ENCODE measurements around the gene MROH9. TPM values are rescaled to one million over a fixed set of nuclear protein-coding genes. Genes with fewer than 3 reads are reported as not detected.
A peak's percentile ranks its signal among the peaks of the same experiment; 100 is the strongest.

MROH9 gene
- total and polyA plus RNA-seq, 2 experiments from 2014 or later, result 0.16 TPM; not detected in 1

DNA sequence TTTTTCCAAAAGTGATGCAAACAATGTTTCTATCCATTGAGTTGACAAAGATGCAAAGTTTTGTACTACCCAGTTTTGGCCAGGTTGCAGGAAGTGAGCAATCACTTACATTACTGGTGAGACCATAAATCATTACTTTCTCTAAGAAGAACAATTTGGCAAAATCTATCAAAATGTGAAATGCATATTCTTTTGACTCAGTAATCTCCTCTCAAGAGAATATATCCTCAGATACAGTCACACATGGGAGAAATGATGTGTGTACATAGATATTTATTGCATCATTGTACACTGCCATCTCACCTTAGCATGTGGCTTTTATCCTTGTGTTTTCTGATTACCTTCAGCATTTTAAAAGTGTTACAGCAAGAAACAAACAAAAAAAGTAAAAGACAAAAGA lies 103.0 kb downstream of the MROH9 start:
- no peaks in the 10 kb centered on the region for H3K27me3 ChIP-seq (replicated peaks; ENCODE audit: insufficient read depth)
- no peak for DNase-seq
- TF ChIP-seq EZH2 (IDR thresholded peaks at IDR 0.05; ENCODE audit: insufficient read depth, poor library complexity, severe bottlenecking) (no peak), EZH2phosphoT487 (IDR thresholded peaks at IDR 0.05; ENCODE audit: insufficient read depth, low read depth) (no peak)
- H3K9me2 ChIP-seq (ENCODE audit: insufficient read depth), result no peaks in the 10 kb centered on the region
- no peaks in the 10 kb centered on the region for H3K36me3 ChIP-seq (ENCODE audit: low read depth)
- in situ Hi-C loops (cut with MboI), result no loop called here
- no peaks in the 10 kb centered on the region for H4K20me1 ChIP-seq (ENCODE audit: insufficient read depth)
- no peaks in the 10 kb centered on the region for H3F3A ChIP-seq (ENCODE audit: insufficient read depth)
- H3K4me2 ChIP-seq (ENCODE audit: unreplicated experiment), result no peak overlapping the region
- no peaks in the 10 kb centered on the region for H3K9me3 ChIP-seq (ENCODE audit: low read depth)
- no peak overlapping the region for H3K4me3 ChIP-seq
- no peaks in the 10 kb centered on the region for H3K4me1 ChIP-seq (ENCODE audit: insufficient read depth)
- H2AFZ ChIP-seq, result no peak overlapping the region
- H3K27ac ChIP-seq, result no peak overlapping the region
- no peak overlapping the region for H3K9ac ChIP-seq
- no peaks in the 10 kb centered on the region for H3K79me2 ChIP-seq (ENCODE audit: insufficient read depth)

DNA sequence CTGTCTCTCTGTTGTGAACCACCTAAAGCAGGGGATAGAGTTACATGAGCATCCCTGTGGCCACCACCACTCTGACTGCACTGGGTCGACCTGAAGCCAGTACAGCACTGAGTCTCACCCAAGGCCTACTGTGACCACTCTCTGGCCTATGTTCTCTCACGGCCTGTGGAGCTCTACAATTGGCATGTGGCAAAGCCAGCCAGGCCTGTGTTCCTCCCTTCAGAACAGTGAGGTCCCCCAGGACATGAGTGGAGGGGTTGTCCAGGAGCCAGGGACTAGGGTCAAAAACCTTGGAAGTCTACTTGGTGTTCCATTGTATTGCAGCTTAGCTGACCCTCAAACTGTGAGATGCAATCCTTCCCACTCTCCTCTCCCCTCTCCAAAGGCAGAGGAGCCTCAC lies 112.7 kb downstream of the MROH9 start:
- 29 to 35% methylated on average over 2 of the region's 2 CpGs for WGBS, 2 experiments (ENCODE audit: low coverage in 1 of 2, low lambda C conversion rate in 2 of 2, missing lambda C conversion rate in 2 of 2)
- no peak for DNase-seq

DNA sequence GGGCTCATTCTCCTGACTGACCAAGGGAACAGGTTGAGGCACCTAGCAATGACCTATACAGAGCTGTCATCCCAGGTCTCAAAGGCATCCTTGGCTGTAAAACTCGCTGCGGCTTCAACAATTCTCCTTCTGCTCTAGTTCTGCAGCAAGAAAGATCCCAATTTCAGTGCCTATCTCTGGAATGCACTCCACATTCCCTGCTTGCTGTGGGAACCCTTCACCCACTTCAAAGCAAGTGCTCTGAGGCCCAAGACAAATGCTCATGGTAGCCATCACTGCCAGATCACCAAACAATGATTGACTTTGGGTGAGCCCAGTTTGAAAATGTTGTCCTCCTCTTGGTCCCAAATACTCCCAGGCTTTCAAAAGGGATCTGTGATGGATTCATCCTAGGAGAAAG lies 117.6 kb downstream of the MROH9 start:
- Histone ChIP-seq H3K79me2 (ENCODE audit: insufficient read depth) (no peaks in the 10 kb centered on the region), H3K9me3 (ENCODE audit: low read depth) (no peaks in the 10 kb centered on the region), H3F3A (ENCODE audit: insufficient read depth) (no peaks in the 10 kb centered on the region), H3K4me3 (no peak overlapping the region), H3K9ac (no peak overlapping the region), H3K9me2 (ENCODE audit: insufficient read depth) (no peaks in the 10 kb centered on the region), H4K20me1 (ENCODE audit: insufficient read depth) (no peaks in the 10 kb centered on the region), H3K36me3 (ENCODE audit: low read depth) (no peaks in the 10 kb centered on the region), H3K27ac (no peak overlapping the region), H3K4me1 (ENCODE audit: insufficient read depth) (no peaks in the 10 kb centered on the region), H3K27me3 (replicated peaks; ENCODE audit: insufficient read depth) (no peaks in the 10 kb centered on the region), H3K4me2 (ENCODE audit: unreplicated experiment) (no peak overlapping the region), H2AFZ (no peak overlapping the region)
- 58 to 76% methylated on average over 2 of the region's 2 CpGs for WGBS, 2 experiments (ENCODE audit: low coverage in 1 of 2, low lambda C conversion rate in 2 of 2, missing lambda C conversion rate in 2 of 2)
- DNase-seq, result no peak
- in situ Hi-C loops (cut with MboI), result no loop called here
- TF ChIP-seq EZH2 (IDR thresholded peaks at IDR 0.05; ENCODE audit: insufficient read depth, poor library complexity, severe bottlenecking), result no peak
- TF ChIP-seq EZH2phosphoT487 (IDR thresholded peaks at IDR 0.05; ENCODE audit: insufficient read depth, low read depth), result no peak

More for the DNA sequence above, 112.7 kb downstream of the MROH9 start:
- no peak for TF ChIP-seq EZH2 (IDR thresholded peaks at IDR 0.05; ENCODE audit: insufficient read depth, poor library complexity, severe bottlenecking)
- no peak for TF ChIP-seq EZH2phosphoT487 (IDR thresholded peaks at IDR 0.05; ENCODE audit: insufficient read depth, low read depth)
- Histone ChIP-seq H3K4me2 (ENCODE audit: unreplicated experiment) (no peak overlapping the region), H3K4me3 (no peak overlapping the region), H3K9me2 (ENCODE audit: insufficient read depth) (no peaks in the 10 kb centered on the region), H3K79me2 (ENCODE audit: insufficient read depth) (no peaks in the 10 kb centered on the region), H3K9ac (no peak overlapping the region), H3K36me3 (ENCODE audit: low read depth) (no peaks in the 10 kb centered on the region), H3K4me1 (ENCODE audit: insufficient read depth) (no peaks in the 10 kb centered on the region), H3K9me3 (ENCODE audit: low read depth) (no peaks in the 10 kb centered on the region), H3K27ac (no peak overlapping the region), H4K20me1 (ENCODE audit: insufficient read depth) (no peaks in the 10 kb centered on the region), H3F3A (ENCODE audit: insufficient read depth) (no peaks in the 10 kb centered on the region), H3K27me3 (replicated peaks; ENCODE audit: insufficient read depth) (no peaks in the 10 kb centered on the region), H2AFZ (no peak overlapping the region)
- in situ Hi-C loops (cut with MboI), result no loop called here

DNA sequence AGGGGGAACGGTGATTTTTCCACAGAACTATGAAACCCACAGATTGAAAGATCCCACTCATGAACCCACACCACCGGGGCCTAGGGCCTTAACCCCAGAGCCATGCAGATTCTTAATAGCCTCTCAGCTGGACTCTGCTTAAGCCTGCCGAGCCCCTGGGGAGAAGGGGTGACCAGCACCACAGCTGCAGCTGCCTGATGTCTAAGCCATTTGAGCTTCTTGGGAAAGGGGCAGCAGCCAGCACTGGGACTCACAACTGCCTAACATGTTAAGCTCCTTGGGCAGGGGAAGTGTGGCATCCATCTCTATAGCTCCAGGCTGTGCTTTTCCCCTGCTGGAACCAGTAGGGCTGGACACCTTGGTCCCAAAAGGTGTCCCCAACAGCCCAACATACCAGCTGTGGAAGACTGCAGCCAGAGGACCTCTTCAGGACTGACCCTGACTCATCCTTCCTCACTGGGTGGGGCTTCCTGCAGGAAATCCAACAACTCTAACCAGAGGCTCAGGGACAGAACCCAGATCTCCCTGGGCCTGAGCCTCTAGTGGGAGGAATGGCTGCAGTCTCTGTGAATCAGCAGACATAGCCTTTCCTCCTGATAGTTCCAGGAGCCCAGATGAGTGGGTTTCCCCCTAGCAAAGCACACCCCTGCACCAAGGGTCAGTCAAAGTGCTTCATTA lies 120.8 kb downstream of the MROH9 start:
- 44 to 52% methylated on average over 3 of the region's 3 CpGs for WGBS, 2 experiments (ENCODE audit: low coverage in 1 of 2, low lambda C conversion rate in 2 of 2, missing lambda C conversion rate in 2 of 2)
- Histone ChIP-seq H3K4me3 (no peak overlapping the region), H3K9me2 (ENCODE audit: insufficient read depth) (no peaks in the 10 kb centered on the region), H3K79me2 (ENCODE audit: insufficient read depth) (no peaks in the 10 kb centered on the region), H3F3A (ENCODE audit: insufficient read depth) (no peaks in the 10 kb centered on the region), H3K27ac (no peak overlapping the region), H4K20me1 (ENCODE audit: insufficient read depth) (no peaks in the 10 kb centered on the region), H3K36me3 (ENCODE audit: low read depth) (no peaks in the 10 kb centered on the region), H3K27me3 (replicated peaks; ENCODE audit: insufficient read depth) (no peaks in the 10 kb centered on the region), H3K4me1 (ENCODE audit: insufficient read depth) (no peaks in the 10 kb centered on the region), H3K4me2 (ENCODE audit: unreplicated experiment) (no peak overlapping the region), H3K9ac (no peak overlapping the region), H2AFZ (no peak overlapping the region), H3K9me3 (ENCODE audit: low read depth) (no peaks in the 10 kb centered on the region)
- DNase-seq, result peak; percentile 26
- in situ Hi-C loops (cut with MboI), result no loop called here
- no peak for TF ChIP-seq EZH2phosphoT487 (IDR thresholded peaks at IDR 0.05; ENCODE audit: insufficient read depth, low read depth)
- no peak for TF ChIP-seq EZH2 (IDR thresholded peaks at IDR 0.05; ENCODE audit: insufficient read depth, poor library complexity, severe bottlenecking)
